Left lung (tissue), 10 donors: ENCODE results near the gene RPTOR. TPM values are rescaled to one million over a fixed set of nuclear protein-coding genes. Genes with fewer than 3 reads are reported as not detected.

Experiments
- ATAC-seq: fragments of 200-7000 bp; cut with Tn5 transposase; one replicate; pipeline ENCODE4 v1.9.1; 2020; ENCODE audit warnings: moderate library complexity
- DNase-seq, 4 donors: peaks; one replicate each; pipeline ENCODE4 v3.0.0-alpha.2; 2013 to 2020
- H3K27ac ChIP-seq, 2 donors: fragments of 200-600 bp; sonication (generic) in 1 of 2; one replicate each; pipeline versions ENCODE4 v1.5.0 to v1.8.0; 2020 to 2021
- H3K27me3 ChIP-seq, 2 donors: fragments of 200-600 bp; sonication (generic) in 1 of 2; one replicate each; pipeline versions ENCODE4 v1.5.0 to v1.8.0; 2020 to 2021
- H3K36me3 ChIP-seq, 2 donors: fragments of 200-600 bp; sonication (generic) in 1 of 2; one replicate each; pipeline versions ENCODE4 v1.5.0 to v1.8.0; 2020 to 2021
- H3K4me1 ChIP-seq, 2 donors: fragments of 200-600 bp; one replicate each; pipeline ENCODE4 v1.8.0; 2021
- H3K4me3 ChIP-seq, 2 donors: fragments of 200-600 bp; sonication (generic) in 1 of 2; one replicate each; pipeline versions ENCODE4 v1.5.0 to v1.8.0; 2020 to 2021; ENCODE audit warnings: mild to moderate bottlenecking in 1 of 2
- H3K9me3 ChIP-seq, 2 donors: fragments of 200-600 bp; sonication (generic) in 1 of 2; one replicate each; pipeline versions ENCODE4 v1.5.0 to v1.8.0; 2020 to 2021
- CTCF ChIP-seq, 2 donors: fragments of 200-600 bp; sonication (generic) in 1 of 2; IDR thresholded peaks; one replicate each; pipeline versions ENCODE4 v1.5.0 to v1.8.0; 2021; ENCODE audit warnings: antibody characterized with exemption in 2 of 2
- intact Hi-C, 2 donors: fragments of 100-400 bp; cut with DNase I; formaldehyde crosslinking; loops; one replicate each; pipeline versions ENCODE4 v1.11.2 to v1.14.2; 2022
- polyA plus RNA-seq, 6 donors: library from polyadenylated mRNA; unstranded; fragments of 120-200 nt; gene quantifications; one replicate each; pipeline ENCODE4 v1.2.1, GENCODE V29; 2013; ENCODE audit not compliant: insufficient read length in 6 of 6
- total RNA-seq, 2 donors: library from RNA; stranded (reverse); fragmentation: NEBNext Ultra II Directional; extraction: Animal tissue kit (Norgen Biotek cat#: 25700); gene quantifications; one replicate each; pipeline ENCODE4 v1.2.1, GENCODE V29; 2021
- donor health status: DM: no; HTN: yes; CAD: no.
- donor health status: DM: no; HTN: no; CAD: no.

Gene RPTOR
- total and polyA plus RNA-seq, 8 donors, result 14.2 to 39.2 (median 20.7) TPM

- Histone ChIP-seq H3K9me3 (no peaks in the 10 kb centered on the region), H3K36me3 (peaks cover 0 to 10% of the 10 kb centered on the region in 2 donors), H3K27me3 (no peaks in the 10 kb centered on the region), H3K4me1 (peaks cover 4 to 11% of the 10 kb centered on the region in 2 donors), H3K4me3 (no peak overlapping the region), H3K27ac (no peak overlapping the region)
- intact Hi-C loops, result no loop called here
- TF ChIP-seq CTCF (IDR thresholded peaks at IDR 0.05), result no peak
- ATAC-seq, result no peak
- DNase-seq, result peak in 1 of 4 donors; percentile 20
These were observed 226.4 kb downstream of the RPTOR start for GRCh38 chr17:80770881-80771611.

GRCh38 chr17:80771612-80772005, 227.0 kb downstream of the RPTOR start:
- H3K27me3 ChIP-seq, result no peaks in the 10 kb centered on the region
- DNase-seq (peak in 1 of 4 donors; percentile 13), ATAC-seq (no peak)
- H3K4me1 ChIP-seq, result peaks cover 4 to 11% of the 10 kb centered on the region in 2 donors
- no peak overlapping the region for H3K4me3 ChIP-seq
- H3K36me3 ChIP-seq, result peaks cover 0 to 10% of the 10 kb centered on the region in 2 donors
- H3K27ac ChIP-seq, result no peak overlapping the region
- TF ChIP-seq CTCF (IDR thresholded peaks at IDR 0.05), result no peak
- intact Hi-C loops, result no loop called here
- no peaks in the 10 kb centered on the region for H3K9me3 ChIP-seq

GRCh38 chr17:80772906-80773242, 228.2 kb downstream of the RPTOR start:
- no peak overlapping the region for H3K27ac ChIP-seq
- peaks cover 4 to 11% of the 10 kb centered on the region in 2 donors for H3K4me1 ChIP-seq
- no peaks in the 10 kb centered on the region for H3K27me3 ChIP-seq
- TF ChIP-seq CTCF (IDR thresholded peaks at IDR 0.05), result no peak
- peaks cover 0 to 10% of the 10 kb centered on the region in 2 donors for H3K36me3 ChIP-seq
- intact Hi-C loops, result no loop called here
- no peaks in the 10 kb centered on the region for H3K9me3 ChIP-seq
- no peak overlapping the region for H3K4me3 ChIP-seq
- ATAC-seq (no peak), DNase-seq (peak in 1 of 4 donors; percentile 20)

- Histone ChIP-seq H3K4me3 (no peak overlapping the region), H3K9me3 (no peaks in the 10 kb centered on the region), H3K4me1 (peaks cover 4 to 11% of the 10 kb centered on the region in 2 donors), H3K27ac (no peak overlapping the region), H3K27me3 (no peaks in the 10 kb centered on the region), H3K36me3 (peaks cover 0 to 14% of the 10 kb centered on the region in 2 donors)
- DNase-seq, result peak in 1 of 4 donors; percentile 30
- no peak for TF ChIP-seq CTCF (IDR thresholded peaks at IDR 0.05)
- no peak for ATAC-seq
- intact Hi-C loops, result no loop called here
These were observed 228.8 kb downstream of the RPTOR start for GRCh38 chr17:80773243-80773991.

GRCh38 chr17:80774146-80774545, 229.5 kb downstream of the RPTOR start:
- no peak for TF ChIP-seq CTCF (IDR thresholded peaks at IDR 0.05)
- Histone ChIP-seq H3K27me3 (no peaks in the 10 kb centered on the region), H3K27ac (no peak overlapping the region), H3K9me3 (no peaks in the 10 kb centered on the region), H3K36me3 (peaks cover 0 to 21% of the 10 kb centered on the region in 2 donors), H3K4me1 (peaks cover 4 to 11% of the 10 kb centered on the region in 2 donors), H3K4me3 (no peak overlapping the region)
- ATAC-seq (no peak), DNase-seq (peak in 1 of 4 donors; percentile 11)
- intact Hi-C loops, result no loop called here
